ENCODE measurements around the gene LAMA3. TPM values are rescaled to one million over a fixed set of nuclear protein-coding genes. Genes with fewer than 3 reads are reported as not detected.
A peak's percentile ranks its signal among the peaks of the same experiment; 100 is the strongest.

The LAMA3 gene
- polyA plus RNA-seq, 1 donor, result 48.8 TPM

- Histone ChIP-seq H3K4me3 (ENCODE audit: low read length) (no peak overlapping the region), H3K27ac (ENCODE audit: low read length) (no peak overlapping the region), H3K9me3 (ENCODE audit: control insufficient read depth, low read depth, low read length) (no peaks in the 10 kb centered on the region), H3K36me3 (ENCODE audit: control insufficient read depth, insufficient read depth, low read length) (no peaks in the 10 kb centered on the region), H3K27me3 (ENCODE audit: control insufficient read depth, insufficient read depth, low read length) (no peaks in the 10 kb centered on the region), H3K4me1 (ENCODE audit: control insufficient read depth, insufficient read depth, low read length) (peaks cover 18% of the 10 kb centered on the region)
- DNase-seq, result no peak
- WGBS (ENCODE audit: insufficient coverage, low lambda C conversion rate), result 100% methylated on average over 1 of the region's 3 CpGs
Observed at GRCh38 chr18:23648456-23648855, 40.8 kb upstream of the LAMA3 start.

- Histone ChIP-seq H3K27ac (ENCODE audit: low read length) (no peak overlapping the region), H3K9me3 (ENCODE audit: control insufficient read depth, low read depth, low read length) (no peaks in the 10 kb centered on the region), H3K4me1 (ENCODE audit: control insufficient read depth, insufficient read depth, low read length) (peaks cover 18% of the 10 kb centered on the region), H3K27me3 (ENCODE audit: control insufficient read depth, insufficient read depth, low read length) (no peaks in the 10 kb centered on the region), H3K36me3 (ENCODE audit: control insufficient read depth, insufficient read depth, low read length) (no peaks in the 10 kb centered on the region), H3K4me3 (ENCODE audit: low read length) (no peak overlapping the region)
- no peak for DNase-seq
- 71% methylated on average over 1 of the region's 8 CpGs for WGBS (ENCODE audit: insufficient coverage, low lambda C conversion rate)
Observed at GRCh38 chr18:23648940-23649607, 40.2 kb upstream of the LAMA3 start.

- no peak overlapping the region for H3K4me3 ChIP-seq (ENCODE audit: low read length)
- H3K27me3 ChIP-seq (ENCODE audit: control insufficient read depth, insufficient read depth, low read length), result no peaks in the 10 kb centered on the region
- H3K9me3 ChIP-seq (ENCODE audit: control insufficient read depth, low read depth, low read length), result no peaks in the 10 kb centered on the region
- H3K36me3 ChIP-seq (ENCODE audit: control insufficient read depth, insufficient read depth, low read length), result no peaks in the 10 kb centered on the region
- no CpG with 5 or more reads among the region's 6 CpGs for whole genome bisulfite sequencing (ENCODE audit: insufficient coverage, low lambda C conversion rate)
- peak; percentile 27 to 48 for DNase-seq
- H3K27ac ChIP-seq (ENCODE audit: low read length), result peak overlapping the region; percentile 5
- H3K4me1 ChIP-seq (ENCODE audit: control insufficient read depth, insufficient read depth, low read length), result peaks cover 18% of the 10 kb centered on the region
Observed at GRCh38 chr18:23650968-23651927, 38.0 kb upstream of the LAMA3 start.

- H3K9me3 ChIP-seq (ENCODE audit: control insufficient read depth, low read depth, low read length), result no peaks in the 10 kb centered on the region
- peaks cover 18% of the 10 kb centered on the region for H3K4me1 ChIP-seq (ENCODE audit: control insufficient read depth, insufficient read depth, low read length)
- H3K36me3 ChIP-seq (ENCODE audit: control insufficient read depth, insufficient read depth, low read length), result no peaks in the 10 kb centered on the region
- no peak overlapping the region for H3K27ac ChIP-seq (ENCODE audit: low read length)
- H3K27me3 ChIP-seq (ENCODE audit: control insufficient read depth, insufficient read depth, low read length), result no peaks in the 10 kb centered on the region
- 90% methylated on average over 2 of the region's 6 CpGs for WGBS (ENCODE audit: insufficient coverage, low lambda C conversion rate)
- no peak overlapping the region for H3K4me3 ChIP-seq (ENCODE audit: low read length)
- no peak for DNase-seq
Observed at GRCh38 chr18:23652232-23652631, 37.0 kb upstream of the LAMA3 start.

GRCh38 chr18:23658285-23658684 is 31.0 kb upstream of the LAMA3 start:
- no peak for DNase-seq
- Histone ChIP-seq H3K4me3 (ENCODE audit: low read length) (no peak overlapping the region), H3K9me3 (ENCODE audit: control insufficient read depth, low read depth, low read length) (no peaks in the 10 kb centered on the region), H3K27ac (ENCODE audit: low read length) (no peak overlapping the region), H3K4me1 (ENCODE audit: control insufficient read depth, insufficient read depth, low read length) (peaks cover 3% of the 10 kb centered on the region), H3K36me3 (ENCODE audit: control insufficient read depth, insufficient read depth, low read length) (no peaks in the 10 kb centered on the region), H3K27me3 (ENCODE audit: control insufficient read depth, insufficient read depth, low read length) (peaks cover 30% of the 10 kb centered on the region)
- WGBS (ENCODE audit: insufficient coverage, low lambda C conversion rate), result 90% methylated on average over 2 of the region's 5 CpGs

GRCh38 chr18:23661735-23662308 is 27.4 kb upstream of the LAMA3 start:
- Histone ChIP-seq H3K4me1 (ENCODE audit: control insufficient read depth, insufficient read depth, low read length) (peaks cover 3% of the 10 kb centered on the region), H3K9me3 (ENCODE audit: control insufficient read depth, low read depth, low read length) (no peaks in the 10 kb centered on the region), H3K27ac (ENCODE audit: low read length) (no peak overlapping the region), H3K36me3 (ENCODE audit: control insufficient read depth, insufficient read depth, low read length) (no peaks in the 10 kb centered on the region), H3K4me3 (ENCODE audit: low read length) (peak overlapping the region; percentile 37), H3K27me3 (ENCODE audit: control insufficient read depth, insufficient read depth, low read length) (peaks cover 41% of the 10 kb centered on the region)
- no peak for DNase-seq
- WGBS (ENCODE audit: insufficient coverage, low lambda C conversion rate), result 60% methylated on average over 1 of the region's 9 CpGs

GRCh38 chr18:23662309-23663263 is 26.7 kb upstream of the LAMA3 start, which contains the start of gene ANKRD29:
ANKRD29 (minus strand) TSS chr18:23662911; CDS start chr18:23662730, 181 bp downstream.
- H3K4me1 ChIP-seq (ENCODE audit: control insufficient read depth, insufficient read depth, low read length), result peaks cover 3% of the 10 kb centered on the region
- DNase-seq, result peak; percentile 26 to 69
- WGBS (ENCODE audit: insufficient coverage, low lambda C conversion rate), result no CpG with 5 or more reads among the region's 86 CpGs
- peak within 1 kb of the TSS; percentile 37 for H3K4me3 ChIP-seq (ENCODE audit: low read length)
- H3K27me3 ChIP-seq (ENCODE audit: control insufficient read depth, insufficient read depth, low read length), result peaks cover 41% of the 10 kb centered on the region
- no peaks in the 10 kb centered on the region for H3K36me3 ChIP-seq (ENCODE audit: control insufficient read depth, insufficient read depth, low read length)
- no peaks in the 10 kb centered on the region for H3K9me3 ChIP-seq (ENCODE audit: control insufficient read depth, low read depth, low read length)
- H3K27ac ChIP-seq (ENCODE audit: low read length), result no peak within 1 kb of the TSS

GRCh38 chr18:23664674-23665073 is 24.6 kb upstream of the LAMA3 start:
- no CpG with 5 or more reads among the region's 6 CpGs for whole genome bisulfite sequencing (ENCODE audit: insufficient coverage, low lambda C conversion rate)
- peaks cover 3% of the 10 kb centered on the region for H3K4me1 ChIP-seq (ENCODE audit: control insufficient read depth, insufficient read depth, low read length)
- H3K27ac ChIP-seq (ENCODE audit: low read length), result no peak overlapping the region
- H3K9me3 ChIP-seq (ENCODE audit: control insufficient read depth, low read depth, low read length), result no peaks in the 10 kb centered on the region
- no peak overlapping the region for H3K4me3 ChIP-seq (ENCODE audit: low read length)
- H3K27me3 ChIP-seq (ENCODE audit: control insufficient read depth, insufficient read depth, low read length), result peaks cover 41% of the 10 kb centered on the region
- no peak for DNase-seq
- H3K36me3 ChIP-seq (ENCODE audit: control insufficient read depth, insufficient read depth, low read length), result no peaks in the 10 kb centered on the region

- H3K27ac ChIP-seq (ENCODE audit: low read length), result no peak overlapping the region
- H3K36me3 ChIP-seq (ENCODE audit: control insufficient read depth, insufficient read depth, low read length), result no peaks in the 10 kb centered on the region
- H3K4me1 ChIP-seq (ENCODE audit: control insufficient read depth, insufficient read depth, low read length), result peaks cover 1% of the 10 kb centered on the region
- no peak for DNase-seq
- H3K27me3 ChIP-seq (ENCODE audit: control insufficient read depth, insufficient read depth, low read length), result peaks cover 20% of the 10 kb centered on the region
- H3K9me3 ChIP-seq (ENCODE audit: control insufficient read depth, low read depth, low read length), result no peaks in the 10 kb centered on the region
- WGBS (ENCODE audit: insufficient coverage, low lambda C conversion rate), result 100% methylated on average over 1 of the region's 1 CpG
- H3K4me3 ChIP-seq (ENCODE audit: low read length), result no peak overlapping the region
Observed at GRCh38 chr18:23667114-23667513, 22.1 kb upstream of the LAMA3 start.

Measured in large intestine (tissue), 3 donors.